ENCODE data around the gene MRPS22.

The MRPS22 gene

GRCh38 chr3:139340784-139341183 is 3.0 kb upstream of the MRPS22 start:
- H3K14ac ChIP-seq (ENCODE audit: low read length), result no peak overlapping the region
- no peak overlapping the region for H2BK5ac ChIP-seq (ENCODE audit: low read length)
- no peak overlapping the region for H3K27ac ChIP-seq (replicated peaks; ENCODE audit: low read length)
- H3K4me1 ChIP-seq (ENCODE audit: control insufficient read depth in 2 of 2, insufficient read depth in 1 of 2, low read depth in 1 of 2, low read length in 2 of 2), result peaks cover 4 to 10% of the 10 kb centered on the region in 2 donors
- H3K9ac ChIP-seq (ENCODE audit: low read depth, low read length, poor library complexity), result no peak overlapping the region
- no peak overlapping the region for H2BK12ac ChIP-seq (ENCODE audit: low read length)
- no peak overlapping the region for H2BK120ac ChIP-seq (ENCODE audit: low read depth, low read length)
- H2AK5ac ChIP-seq (ENCODE audit: low read depth, low read length), result no peak overlapping the region
- H4K91ac ChIP-seq (ENCODE audit: low read depth, low read length, poor library complexity), result no peak overlapping the region
- no peak overlapping the region for H3K4me2 ChIP-seq (ENCODE audit: insufficient read depth, low read length, poor library complexity, severe bottlenecking)
- H2AFZ ChIP-seq (ENCODE audit: low read length), result no peak overlapping the region
- no peak overlapping the region for H3K4me3 ChIP-seq (ENCODE audit: low read length in 2 of 2)
- H3K4ac ChIP-seq (ENCODE audit: low read length), result no peak overlapping the region
- no peak for DNase-seq (ENCODE audit: low spot score)
- H3K36me3 ChIP-seq (replicated peaks in 1 of 2; ENCODE audit: control insufficient read depth in 2 of 2, insufficient read depth in 2 of 2, low read length in 2 of 2), result no peaks in the 10 kb centered on the region
- peaks cover 3% of the 10 kb centered on the region for H3K79me1 ChIP-seq (ENCODE audit: low read depth, low read length)
- H2BK15ac ChIP-seq (ENCODE audit: low read length), result no peak overlapping the region
- no peak overlapping the region for H4K8ac ChIP-seq (ENCODE audit: low read depth, low read length)
- no peak overlapping the region for H3K18ac ChIP-seq (ENCODE audit: low read length)
- no peak overlapping the region for H3K23ac ChIP-seq (ENCODE audit: low read depth, low read length, poor library complexity)
- H3K27me3 ChIP-seq (ENCODE audit: control insufficient read depth in 3 of 3, insufficient read depth in 3 of 3, low read depth in 1 of 3, low read length in 3 of 3), result peaks cover 2 to 35% (median 7%) of the 10 kb centered on the region in 3 experiments
- H3K9me3 ChIP-seq (replicated peaks in 1 of 2; ENCODE audit: control insufficient read depth in 2 of 2, insufficient read depth in 1 of 2, low read depth in 1 of 2, low read length in 2 of 2), result peaks cover 0 to 3% of the 10 kb centered on the region in 2 donors

GRCh38 chr3:139342054-139342453 is 1.8 kb upstream of the MRPS22 start:
- Histone ChIP-seq H2BK12ac (ENCODE audit: low read length) (no peak overlapping the region), H2AK5ac (ENCODE audit: low read depth, low read length) (no peak overlapping the region), H2BK15ac (ENCODE audit: low read length) (no peak overlapping the region), H3K36me3 (replicated peaks in 1 of 2; ENCODE audit: control insufficient read depth in 2 of 2, insufficient read depth in 2 of 2, low read length in 2 of 2) (peaks cover 0 to 8% of the 10 kb centered on the region in 2 donors), H3K4me3 (ENCODE audit: low read length in 2 of 2) (no peak overlapping the region), H3K23ac (ENCODE audit: low read depth, low read length, poor library complexity) (no peak overlapping the region), H3K4me2 (ENCODE audit: insufficient read depth, low read length, poor library complexity, severe bottlenecking) (no peak overlapping the region), H3K18ac (ENCODE audit: low read length) (no peak overlapping the region), H2AFZ (ENCODE audit: low read length) (peak overlapping the region; percentile 92), H3K9ac (ENCODE audit: low read depth, low read length, poor library complexity) (no peak overlapping the region), H3K14ac (ENCODE audit: low read length) (no peak overlapping the region), H4K91ac (ENCODE audit: low read depth, low read length, poor library complexity) (no peak overlapping the region), H3K4me1 (ENCODE audit: control insufficient read depth in 2 of 2, insufficient read depth in 1 of 2, low read depth in 1 of 2, low read length in 2 of 2) (peaks cover 4 to 10% of the 10 kb centered on the region in 2 donors), H3K27ac (replicated peaks; ENCODE audit: low read length) (no peak overlapping the region), H3K79me1 (ENCODE audit: low read depth, low read length) (peaks cover 3% of the 10 kb centered on the region), H2BK5ac (ENCODE audit: low read length) (no peak overlapping the region), H4K8ac (ENCODE audit: low read depth, low read length) (no peak overlapping the region), H2BK120ac (ENCODE audit: low read depth, low read length) (no peak overlapping the region), H3K27me3 (ENCODE audit: control insufficient read depth in 3 of 3, insufficient read depth in 3 of 3, low read depth in 1 of 3, low read length in 3 of 3) (peaks cover 2 to 35% (median 7%) of the 10 kb centered on the region in 3 experiments), H3K9me3 (replicated peaks in 1 of 2; ENCODE audit: control insufficient read depth in 2 of 2, insufficient read depth in 1 of 2, low read depth in 1 of 2, low read length in 2 of 2) (peaks cover 0 to 3% of the 10 kb centered on the region in 2 donors), H3K4ac (ENCODE audit: low read length) (no peak overlapping the region)
- no peak for DNase-seq (ENCODE audit: low spot score)

GRCh38 chr3:139346771-139347170 is 3.0 kb downstream of the MRPS22 start:
- peaks cover 3% of the 10 kb centered on the region for H3K79me1 ChIP-seq (ENCODE audit: low read depth, low read length)
- H3K9me3 ChIP-seq (replicated peaks in 1 of 2; ENCODE audit: control insufficient read depth in 2 of 2, insufficient read depth in 1 of 2, low read depth in 1 of 2, low read length in 2 of 2), result no peaks in the 10 kb centered on the region
- H3K14ac ChIP-seq (ENCODE audit: low read length), result no peak overlapping the region
- no peak overlapping the region for H2AK5ac ChIP-seq (ENCODE audit: low read depth, low read length)
- H3K4me2 ChIP-seq (ENCODE audit: insufficient read depth, low read length, poor library complexity, severe bottlenecking), result no peak overlapping the region
- H3K23ac ChIP-seq (ENCODE audit: low read depth, low read length, poor library complexity), result no peak overlapping the region
- H2AFZ ChIP-seq (ENCODE audit: low read length), result no peak overlapping the region
- no peak for DNase-seq (ENCODE audit: low spot score)
- H3K4me1 ChIP-seq (ENCODE audit: control insufficient read depth in 2 of 2, insufficient read depth in 1 of 2, low read depth in 1 of 2, low read length in 2 of 2), result peaks cover 4 to 10% of the 10 kb centered on the region in 2 donors
- no peak overlapping the region for H3K4ac ChIP-seq (ENCODE audit: low read length)
- no peak overlapping the region for H3K27ac ChIP-seq (replicated peaks; ENCODE audit: low read length)
- peaks cover 0 to 6% (median 0%) of the 10 kb centered on the region in 3 experiments for H3K27me3 ChIP-seq (ENCODE audit: control insufficient read depth in 3 of 3, insufficient read depth in 3 of 3, low read depth in 1 of 3, low read length in 3 of 3)
- no peak overlapping the region for H4K91ac ChIP-seq (ENCODE audit: low read depth, low read length, poor library complexity)
- no peak overlapping the region for H3K9ac ChIP-seq (ENCODE audit: low read depth, low read length, poor library complexity)
- no peak overlapping the region for H2BK15ac ChIP-seq (ENCODE audit: low read length)
- WGBS, 2 donors (ENCODE audit: extremely low coverage in 2 of 2, insufficient read length in 2 of 2, insufficient replicate concordance in 1 of 2), result no CpG with 5 or more reads among the region's 2 CpGs
- no peak overlapping the region for H3K18ac ChIP-seq (ENCODE audit: low read length)
- H3K4me3 ChIP-seq (ENCODE audit: low read length in 2 of 2), result no peak overlapping the region
- no peak overlapping the region for H4K8ac ChIP-seq (ENCODE audit: low read depth, low read length)
- H2BK5ac ChIP-seq (ENCODE audit: low read length), result no peak overlapping the region
- H2BK120ac ChIP-seq (ENCODE audit: low read depth, low read length), result no peak overlapping the region
- peaks cover 10 to 54% of the 10 kb centered on the region in 2 donors for H3K36me3 ChIP-seq (replicated peaks in 1 of 2; ENCODE audit: control insufficient read depth in 2 of 2, insufficient read depth in 2 of 2, low read length in 2 of 2)
- no peak overlapping the region for H2BK12ac ChIP-seq (ENCODE audit: low read length)

- no peak overlapping the region for H3K23ac ChIP-seq (ENCODE audit: low read depth, low read length, poor library complexity)
- no peaks in the 10 kb centered on the region for H3K9me3 ChIP-seq (replicated peaks in 1 of 2; ENCODE audit: control insufficient read depth in 2 of 2, insufficient read depth in 1 of 2, low read depth in 1 of 2, low read length in 2 of 2)
- H2BK120ac ChIP-seq (ENCODE audit: low read depth, low read length), result no peak overlapping the region
- H3K14ac ChIP-seq (ENCODE audit: low read length), result no peak overlapping the region
- no peak overlapping the region for H2AFZ ChIP-seq (ENCODE audit: low read length)
- H3K9ac ChIP-seq (ENCODE audit: low read depth, low read length, poor library complexity), result no peak overlapping the region
- WGBS, 2 donors (ENCODE audit: extremely low coverage in 2 of 2, insufficient read length in 2 of 2, insufficient replicate concordance in 1 of 2), result no CpG with 5 or more reads among the region's 3 CpGs
- H2BK5ac ChIP-seq (ENCODE audit: low read length), result no peak overlapping the region
- H3K18ac ChIP-seq (ENCODE audit: low read length), result no peak overlapping the region
- no peak overlapping the region for H2BK12ac ChIP-seq (ENCODE audit: low read length)
- DNase-seq (ENCODE audit: low spot score), result no peak
- no peaks in the 10 kb centered on the region for H3K27me3 ChIP-seq (ENCODE audit: control insufficient read depth in 3 of 3, insufficient read depth in 3 of 3, low read depth in 1 of 3, low read length in 3 of 3)
- no peak overlapping the region for H2BK15ac ChIP-seq (ENCODE audit: low read length)
- H4K91ac ChIP-seq (ENCODE audit: low read depth, low read length, poor library complexity), result no peak overlapping the region
- H4K8ac ChIP-seq (ENCODE audit: low read depth, low read length), result no peak overlapping the region
- H3K4me1 ChIP-seq (ENCODE audit: control insufficient read depth in 2 of 2, insufficient read depth in 1 of 2, low read depth in 1 of 2, low read length in 2 of 2), result peaks cover 0 to 6% of the 10 kb centered on the region in 2 donors
- H3K36me3 ChIP-seq (replicated peaks in 1 of 2; ENCODE audit: control insufficient read depth in 2 of 2, insufficient read depth in 2 of 2, low read length in 2 of 2), result peaks cover 26 to 88% of the 10 kb centered on the region in 2 donors
- no peak overlapping the region for H3K4me3 ChIP-seq (ENCODE audit: low read length in 2 of 2)
- no peak overlapping the region for H2AK5ac ChIP-seq (ENCODE audit: low read depth, low read length)
- H3K4me2 ChIP-seq (ENCODE audit: insufficient read depth, low read length, poor library complexity, severe bottlenecking), result no peak overlapping the region
- H3K27ac ChIP-seq (replicated peaks; ENCODE audit: low read length), result no peak overlapping the region
- H3K4ac ChIP-seq (ENCODE audit: low read length), result no peak overlapping the region
- H3K79me1 ChIP-seq (ENCODE audit: low read depth, low read length), result no peaks in the 10 kb centered on the region
Measured at GRCh38 chr3:139353920-139354556, 10.2 kb downstream of the MRPS22 start.
